Transverse colon (tissue), 4 donors: Measurements from ENCODE around the gene PRDM2.

ENCODE experiments used
- EP300 ChIP-seq: sonication (generic); formaldehyde crosslinking; IDR thresholded peaks from one replicate; pipeline ENCODE4 v1.6.1; 2017; ENCODE audit warnings: antibody characterized with exemption, low read depth
- POLR2A ChIP-seq: fragments of 450-650 bp; IDR thresholded peaks from one replicate; pipeline ENCODE4 v1.6.1; 2016; ENCODE audit warnings: antibody characterized with exemption, mild to moderate bottlenecking, moderate library complexity
- POLR2AphosphoS5 ChIP-seq, 3 donors: sonication (generic); formaldehyde crosslinking; IDR thresholded peaks; one replicate each; pipeline ENCODE4 v1.6.1; 2016; ENCODE audit warnings: antibody characterized with exemption in 3 of 3
- TF ChIP-seq, protein P1 (sequence below), 5 experiments: fragments of 200-600 bp in 3 of 5; fragments of 450-650 bp in 2 of 5; sonication (generic) in 3 of 5; IDR thresholded peaks; 1 replicate in 2 of 5; 2 replicates in 3 of 5; pipeline ENCODE4 v1.5.1; 2016 to 2017; ENCODE audit warnings: antibody characterized with exemption in 5 of 5, inconsistent platforms in 3 of 5, mild to moderate bottlenecking in 2 of 5, moderate library complexity in 1 of 5

- TF ChIP-seq POLR2A: no peak
- TF ChIP-seq, protein P1, sequence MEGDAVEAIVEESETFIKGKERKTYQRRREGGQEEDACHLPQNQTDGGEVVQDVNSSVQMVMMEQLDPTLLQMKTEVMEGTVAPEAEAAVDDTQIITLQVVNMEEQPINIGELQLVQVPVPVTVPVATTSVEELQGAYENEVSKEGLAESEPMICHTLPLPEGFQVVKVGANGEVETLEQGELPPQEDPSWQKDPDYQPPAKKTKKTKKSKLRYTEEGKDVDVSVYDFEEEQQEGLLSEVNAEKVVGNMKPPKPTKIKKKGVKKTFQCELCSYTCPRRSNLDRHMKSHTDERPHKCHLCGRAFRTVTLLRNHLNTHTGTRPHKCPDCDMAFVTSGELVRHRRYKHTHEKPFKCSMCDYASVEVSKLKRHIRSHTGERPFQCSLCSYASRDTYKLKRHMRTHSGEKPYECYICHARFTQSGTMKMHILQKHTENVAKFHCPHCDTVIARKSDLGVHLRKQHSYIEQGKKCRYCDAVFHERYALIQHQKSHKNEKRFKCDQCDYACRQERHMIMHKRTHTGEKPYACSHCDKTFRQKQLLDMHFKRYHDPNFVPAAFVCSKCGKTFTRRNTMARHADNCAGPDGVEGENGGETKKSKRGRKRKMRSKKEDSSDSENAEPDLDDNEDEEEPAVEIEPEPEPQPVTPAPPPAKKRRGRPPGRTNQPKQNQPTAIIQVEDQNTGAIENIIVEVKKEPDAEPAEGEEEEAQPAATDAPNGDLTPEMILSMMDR (IDR thresholded peaks at IDR 0.05): no peak
- TF ChIP-seq POLR2AphosphoS5 (IDR thresholded peaks at IDR 0.05): no peak
- no peak for TF ChIP-seq EP300
Measured at GRCh38 chr1:13780780-13781179, 80.8 kb downstream of the PRDM2 start.
